K562 (cell line): ENCODE data around the gene TSEN54. TPM values are rescaled to one million over a fixed set of nuclear protein-coding genes. Genes with fewer than 3 reads are reported as not detected.

ENCODE experiments used
- ATAC-seq: fragments of 200-7000 bp; cut with Tn5 transposase; 3 replicates; pipeline ENCODE4 v1.9.1; 2020; ENCODE audit warnings: moderate library complexity
- BruUV-seq: library from RNA; stranded (reverse); fragments of 400-500 nt; replicated peaks from 2 replicates; lab custom pipeline; 2021; lab: Mats Ljungman, UMichigan
- CTCF ChIA-PET: fragments of 300-600 bp; formaldehyde crosslinking; extraction: SDS; loops from one replicate; lab custom pipeline; 2021; ENCODE audit warnings: low intra/inter-chr PET ratio; lab: Yijun Ruan, JAX
- POLR2A ChIA-PET: fragments of 300-600, 350-650 bp; sonication (Branson Sonifier 250); formaldehyde crosslinking; extraction: SDS; loops from one replicate; lab custom pipeline; 2021; ENCODE audit warnings: antibody characterized with exemption, inconsistent platforms; lab: Yijun Ruan, JAX
- DNase-seq, 4 experiments: peaks; one replicate each; pipeline versions ENCODE4 v3.0.0 to v3.0.0-alpha.2; 2011 to 2018; ENCODE audit warnings: low spot score in 3 of 4, mixed read lengths in 3 of 4; ENCODE audit errors: extremely low read depth in 1 of 4
- FAIRE-seq: peaks from 2 replicates; lab custom pipeline; 2011; peaks lifted over from hg19 to GRCh38; lab: Jason Lieb, UNC
- H2AFZ ChIP-seq: 2 replicates; pipeline ENCODE4 v1.6.0; 2011; ENCODE audit warnings: low read depth, low read length, control low read depth, inconsistent platforms
- H3K27ac ChIP-seq: fragments of 200-600 bp; 3 replicates; pipeline ENCODE4 v1.8.0; 2011; ENCODE audit warnings: low read depth, mild to moderate bottlenecking, control low read depth, inconsistent platforms, low read length, moderate library complexity, mixed read lengths; ENCODE audit errors: extremely low read depth
- H3K27me3 ChIP-seq, 2 experiments: fragments of 300-600 bp in 1 of 2; 2 replicates in 1 of 2; 3 replicates in 1 of 2; pipeline versions ENCODE4 v1.6.0 to v1.8.0; 2011; ENCODE audit warnings: inconsistent platforms in 2 of 2, low read length in 2 of 2, mild to moderate bottlenecking in 1 of 2, mixed read lengths in 1 of 2, moderate library complexity in 1 of 2; ENCODE audit not compliant: control insufficient read depth in 2 of 2, insufficient read depth in 2 of 2
- H3K36me3 ChIP-seq: fragments of 300-600 bp; 3 replicates; pipeline ENCODE4 v1.8.0; 2011; ENCODE audit warnings: mild to moderate bottlenecking, low read length, inconsistent platforms; ENCODE audit not compliant: control insufficient read depth, insufficient read depth
- H3K4me1 ChIP-seq, 2 experiments: fragments of 200-600 bp in 1 of 2; replicated peaks in 1 of 2; 2 replicates in 1 of 2; 3 replicates in 1 of 2; pipeline versions ENCODE4 v1.5.1 to v1.8.0; 2011; ENCODE audit warnings: inconsistent platforms in 2 of 2, low read length in 2 of 2, mild to moderate bottlenecking in 1 of 2, mixed read lengths in 1 of 2, moderate library complexity in 1 of 2; ENCODE audit not compliant: control insufficient read depth in 2 of 2, insufficient read depth in 2 of 2
- H3K4me2 ChIP-seq: 2 replicates; pipeline ENCODE4 v1.6.1; 2011; ENCODE audit warnings: low read length, control low read depth, inconsistent platforms, mixed read lengths; ENCODE audit not compliant: insufficient read depth
- H3K4me3 ChIP-seq: fragments of 200-600 bp; sonication (generic), shearing (Covaris generic); 2 replicates; pipeline ENCODE4 v1.5.1; 2016; ENCODE audit warnings: control low read depth, inconsistent platforms
- H3K79me2 ChIP-seq: fragments of 200-600 bp; 3 replicates; pipeline ENCODE4 v1.8.0; 2011; ENCODE audit warnings: low read length, inconsistent platforms; ENCODE audit not compliant: control insufficient read depth, insufficient read depth
- H3K9ac ChIP-seq, 2 experiments: 2 replicates each; pipeline versions ENCODE4 v1.6.0 to v1.6.1; 2011; ENCODE audit warnings: low read depth in 2 of 2, low read length in 2 of 2, control low read depth in 1 of 2, inconsistent platforms in 1 of 2, mild to moderate bottlenecking in 1 of 2, mixed read lengths in 1 of 2; ENCODE audit not compliant: insufficient read depth in 1 of 2
- H3K9me1 ChIP-seq: one replicate; pipeline ENCODE4 v1.6.0; 2011; ENCODE audit warnings: inconsistent platforms, mild to moderate bottlenecking, low read length, moderate library complexity; ENCODE audit not compliant: control insufficient read depth, insufficient read depth
- H3K9me3 ChIP-seq: replicated peaks from 2 replicates; pipeline ENCODE4 v1.5.1; 2011; ENCODE audit warnings: low read depth, low read length, inconsistent platforms; ENCODE audit not compliant: control insufficient read depth, insufficient read depth
- H4K20me1 ChIP-seq: replicated peaks from 2 replicates; pipeline ENCODE4 v1.6.1; 2011; ENCODE audit warnings: low read length, inconsistent platforms, mixed read lengths; ENCODE audit not compliant: control insufficient read depth, insufficient read depth
- CXXC5 ChIP-seq: fragments of 250-450 bp; sonication (Bioruptor Pico); IDR thresholded peaks from 2 replicates; pipeline ENCODE4 v1.8.0; 2022; ENCODE audit warnings: inconsistent platforms, mild to moderate bottlenecking, moderate library complexity
- ETV5 ChIP-seq: sonication (generic); formaldehyde crosslinking; IDR thresholded peaks from 2 replicates; pipeline ENCODE4 v1.4.0; 2020; ENCODE audit warnings: low read depth, mild to moderate bottlenecking, missing genetic modification reagents
- EZH2 ChIP-seq: IDR thresholded peaks from 2 replicates; pipeline ENCODE4 v1.6.1; 2012; ENCODE audit warnings: low read depth, mild to moderate bottlenecking, inconsistent platforms, low read length, borderline replicate concordance
- FOS ChIP-seq: IDR thresholded peaks from 3 replicates; pipeline ENCODE4 v1.6.1; 2011; ENCODE audit not compliant: insufficient read length; ENCODE audit errors: extremely low read depth
- HOXB6 ChIP-seq: fragments of 250-450 bp; sonication (Bioruptor Pico); IDR thresholded peaks from 2 replicates; pipeline ENCODE4 v1.5.1; 2022; ENCODE audit warnings: mild to moderate bottlenecking, borderline replicate concordance
- IRF2 ChIP-seq: sonication (generic); formaldehyde crosslinking; IDR thresholded peaks from 2 replicates; pipeline ENCODE4 v1.8.1; 2022; ENCODE audit warnings: mild to moderate bottlenecking, missing genetic modification reagents
- MXI1 ChIP-seq: IDR thresholded peaks from 2 replicates; pipeline ENCODE4 v1.6.1; 2011; ENCODE audit warnings: low read depth, mild to moderate bottlenecking, improper control_type of control experiment, low read length
- NCOR1 ChIP-seq: fragments of 450-650 bp; IDR thresholded peaks from 2 replicates; pipeline ENCODE4 v1.6.1; 2016; ENCODE audit warnings: mild to moderate bottlenecking, moderate library complexity
- ZNF140 ChIP-seq: fragments of 250-450 bp; sonication (Bioruptor Pico); IDR thresholded peaks from 2 replicates; pipeline ENCODE4 v1.8.0; 2021; ENCODE audit warnings: moderate library complexity, mild to moderate bottlenecking, inconsistent platforms
- ZNF175 ChIP-seq: fragments of 200-800 bp; sonication (Bioruptor generic); IDR thresholded peaks from 2 replicates; pipeline ENCODE4 v1.6.1; 2016; ENCODE audit warnings: low read depth, mild to moderate bottlenecking, missing genetic modification characterization, missing compliant biosample characterization
- ZNF766 ChIP-seq: fragments of 200-800 bp; sonication (Bioruptor generic); conservative IDR thresholded peaks from 2 replicates; pipeline ENCODE4 v1.6.1; 2016; ENCODE audit warnings: missing genetic modification characterization, missing compliant biosample characterization
- WGBS: fragments of 100-300 bp; shearing (Covaris generic); methylation state at CpG from one replicate; pipeline ENCODE4 v1.1.6; 2016; ENCODE audit warnings: low coverage, mixed read lengths; ENCODE audit not compliant: insufficient coverage; ENCODE audit errors: missing lambda C conversion rate; 5-methylcytosine and 5-hydroxymethylcytosine counted together
- in situ Hi-C: fragments of 300-500 bp; cut with MboI; formaldehyde crosslinking; loops from 4 replicates; pipeline ENCODE4 v1.15.0; 2018; ENCODE audit warnings: inconsistent platforms, mixed read lengths
- intact Hi-C: fragments of 100-400 bp; cut with micrococcal nuclease; formaldehyde crosslinking; loops from 2 replicates; pipeline ENCODE4 v1.14.2; 2022
- polyA plus RNA-seq, 8 experiments: library from polyadenylated mRNA; depleted of rRNA in 4 of 8; stranded (reverse) in 5 of 8; unstranded in 3 of 8; fragments of >200 nt; fragmentation: Nextera tagmentation in 2 of 8; fragmentation: Illumina TruSeq in 1 of 8; extraction: Ambion mirVana in 2 of 8; extraction: Trizol in 1 of 8; gene quantifications; 2 replicates each; pipeline versions ENCODE4 v1.2.1 to v1.2.3, GENCODE V29; 2011 to 2014; ENCODE audit warnings: inconsistent platforms in 1 of 8, missing spikeins in 1 of 8
- total RNA-seq, 7 experiments: library from RNA; depleted of rRNA in 6 of 7; stranded (reverse); fragments of >200 nt in 6 of 7; fragmentation: Illumina TruSeq in 2 of 7; extraction: Trizol in 2 of 7; gene quantifications; 2 replicates each; pipeline versions ENCODE4 v1.2.1 to v1.2.3, GENCODE V29; 2011 to 2021; ENCODE audit warnings: low replicate concordance in 1 of 7
- TF ChIP-seq, protein P1 (sequence below): sonication (generic); IDR thresholded peaks from 2 replicates; pipeline ENCODE4 v1.6.1; 2016
- TF ChIP-seq, protein P2 (sequence below): fragments of 450-650 bp; conservative IDR thresholded peaks from 2 replicates; pipeline ENCODE4 v1.6.1; 2016; ENCODE audit warnings: missing genetic modification characterization, low read depth, mild to moderate bottlenecking, control low read depth, missing compliant biosample characterization
- TF ChIP-seq, protein P3 (sequence below): fragments of 250-450 bp; sonication (Bioruptor Pico); IDR thresholded peaks from 2 replicates; pipeline ENCODE4 v1.9.0; 2021; ENCODE audit warnings: mild to moderate bottlenecking

The TSEN54 gene
- total and polyA plus RNA-seq, 9 of the 15 experiments (the other 6 are each of a cell fraction or from before 2014, with no cell fraction given), result 5.9 to 64.3 (median 48.9) TPM

DNA sequence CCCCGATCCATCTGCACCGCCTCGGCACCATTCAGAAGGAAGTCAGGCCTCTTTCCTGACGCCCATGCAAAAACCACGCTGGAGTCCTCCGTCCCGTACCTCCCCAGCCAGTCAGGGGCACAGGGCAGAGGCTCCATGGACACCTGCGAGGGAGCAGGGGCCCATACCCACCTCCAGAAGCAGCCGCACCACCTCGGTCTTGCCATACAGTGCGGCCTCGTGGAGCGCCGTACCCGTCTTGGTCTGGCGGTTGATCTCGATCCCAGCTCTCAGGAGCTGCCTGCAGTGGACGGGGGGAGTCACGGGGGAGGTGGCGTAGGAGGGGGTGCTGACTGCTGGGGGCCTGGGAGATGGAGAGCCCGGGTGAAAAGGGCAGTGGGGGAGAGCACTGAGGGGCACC is 10.2 kb upstream of the TSEN54 start (continued):
- TF ChIP-seq, protein P1, sequence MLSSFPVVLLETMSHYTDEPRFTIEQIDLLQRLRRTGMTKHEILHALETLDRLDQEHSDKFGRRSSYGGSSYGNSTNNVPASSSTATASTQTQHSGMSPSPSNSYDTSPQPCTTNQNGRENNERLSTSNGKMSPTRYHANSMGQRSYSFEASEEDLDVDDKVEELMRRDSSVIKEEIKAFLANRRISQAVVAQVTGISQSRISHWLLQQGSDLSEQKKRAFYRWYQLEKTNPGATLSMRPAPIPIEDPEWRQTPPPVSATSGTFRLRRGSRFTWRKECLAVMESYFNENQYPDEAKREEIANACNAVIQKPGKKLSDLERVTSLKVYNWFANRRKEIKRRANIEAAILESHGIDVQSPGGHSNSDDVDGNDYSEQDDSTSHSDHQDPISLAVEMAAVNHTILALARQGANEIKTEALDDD, result no peak

DNA sequence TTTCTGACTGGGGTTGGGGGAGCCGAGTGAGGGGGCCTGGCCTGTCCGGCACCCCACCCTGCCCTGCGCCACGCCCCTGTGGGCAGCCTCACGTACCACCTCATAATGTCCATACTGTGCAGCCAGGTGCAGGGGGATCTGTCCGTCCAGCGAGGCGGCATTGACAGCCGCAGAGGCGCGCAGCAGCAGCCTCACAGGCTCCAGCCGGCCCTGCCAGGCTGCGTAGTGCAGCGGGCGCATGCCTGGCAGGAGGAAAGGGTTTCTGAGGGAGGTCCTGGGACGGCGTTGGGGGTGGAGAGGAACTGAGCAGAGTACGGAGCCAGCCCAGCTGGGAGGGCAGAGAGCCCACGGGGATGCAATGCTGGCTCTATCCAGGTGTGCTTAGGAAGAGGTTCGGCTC is 9.4 kb upstream of the TSEN54 start:
- peaks cover 5% of the 10 kb centered on the region; the same call in 1 of the 3 replicates for H3K36me3 ChIP-seq
- H2AFZ ChIP-seq, result no peak overlapping the region
- TF ChIP-seq MXI1 (no peak), NCOR1 (no peak), EZH2 (no peak), CXXC5 (no peak), ZNF766 (CRISPR knock-in tag) (no peak), FOS (no peak), IRF2 (CRISPR knock-in tag) (no peak), HOXB6 (CRISPR knock-in tag) (no peak), ZNF140 (CRISPR knock-in tag) (no peak), ZNF175 (CRISPR knock-in tag) (no peak), ETV5 (no peak)
- TF ChIP-seq, protein P2, sequence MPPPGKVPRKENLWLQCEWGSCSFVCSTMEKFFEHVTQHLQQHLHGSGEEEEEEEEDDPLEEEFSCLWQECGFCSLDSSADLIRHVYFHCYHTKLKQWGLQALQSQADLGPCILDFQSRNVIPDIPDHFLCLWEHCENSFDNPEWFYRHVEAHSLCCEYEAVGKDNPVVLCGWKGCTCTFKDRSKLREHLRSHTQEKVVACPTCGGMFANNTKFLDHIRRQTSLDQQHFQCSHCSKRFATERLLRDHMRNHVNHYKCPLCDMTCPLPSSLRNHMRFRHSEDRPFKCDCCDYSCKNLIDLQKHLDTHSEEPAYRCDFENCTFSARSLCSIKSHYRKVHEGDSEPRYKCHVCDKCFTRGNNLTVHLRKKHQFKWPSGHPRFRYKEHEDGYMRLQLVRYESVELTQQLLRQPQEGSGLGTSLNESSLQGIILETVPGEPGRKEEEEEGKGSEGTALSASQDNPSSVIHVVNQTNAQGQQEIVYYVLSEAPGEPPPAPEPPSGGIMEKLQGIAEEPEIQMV (tag), result no peak
- TF ChIP-seq, protein P3, sequence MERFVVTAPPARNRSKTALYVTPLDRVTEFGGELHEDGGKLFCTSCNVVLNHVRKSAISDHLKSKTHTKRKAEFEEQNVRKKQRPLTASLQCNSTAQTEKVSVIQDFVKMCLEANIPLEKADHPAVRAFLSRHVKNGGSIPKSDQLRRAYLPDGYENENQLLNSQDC (CRISPR knock-in tag), result no peak
- H3K9ac ChIP-seq, result no peak overlapping the region
- no peak for ATAC-seq
- in situ Hi-C loops, result no loop called here
- H3K27ac ChIP-seq, result no peak overlapping the region
- no peak overlapping the region for H3K4me2 ChIP-seq
- peaks cover 5 to 70% of the 10 kb centered on the region in 2 experiments for H3K4me1 ChIP-seq
- CTCF ChIA-PET, result no interaction called here
- H3K4me3 ChIP-seq, result no peak overlapping the region
- no peaks in the 10 kb centered on the region for H3K9me1 ChIP-seq
- intact Hi-C loops, result no loop called here
- POLR2A ChIA-PET, result no interaction called here
- no peaks in the 10 kb centered on the region; the same call in 2 of the 3 replicates for H3K79me2 ChIP-seq
- no peaks in the 10 kb centered on the region for H3K9me3 ChIP-seq
- no peak for DNase-seq
- peaks cover 12% of the 10 kb centered on the region for H4K20me1 ChIP-seq
- FAIRE-seq, result no peak
- no peaks in the 10 kb centered on the region for H3K27me3 ChIP-seq
- no TSS peak for BruUV-seq
- 84% methylated on average over 14 of the region's 20 CpGs for WGBS
